HFF-Myc (cell line): Measurements from ENCODE around the gene CPNE6.

Experiments used
- DNase-seq: peaks from one replicate; pipeline ENCODE4 v3.0.0-alpha.2; 2011; ENCODE audit warnings: low read depth; ENCODE audit errors: extremely low read depth
- H3K4me3 ChIP-seq: replicated peaks from 2 replicates; pipeline ENCODE4 v1.5.1; 2011; ENCODE audit warnings: low read depth, mild to moderate bottlenecking, control low read depth, low read length
- TF ChIP-seq, protein P1 (sequence below): IDR thresholded peaks from 2 replicates; pipeline ENCODE4 v1.5.1; 2012; ENCODE audit warnings: mild to moderate bottlenecking, low read depth, low read length, control low read depth; ENCODE audit errors: missing control alignments

Gene CPNE6

DNA sequence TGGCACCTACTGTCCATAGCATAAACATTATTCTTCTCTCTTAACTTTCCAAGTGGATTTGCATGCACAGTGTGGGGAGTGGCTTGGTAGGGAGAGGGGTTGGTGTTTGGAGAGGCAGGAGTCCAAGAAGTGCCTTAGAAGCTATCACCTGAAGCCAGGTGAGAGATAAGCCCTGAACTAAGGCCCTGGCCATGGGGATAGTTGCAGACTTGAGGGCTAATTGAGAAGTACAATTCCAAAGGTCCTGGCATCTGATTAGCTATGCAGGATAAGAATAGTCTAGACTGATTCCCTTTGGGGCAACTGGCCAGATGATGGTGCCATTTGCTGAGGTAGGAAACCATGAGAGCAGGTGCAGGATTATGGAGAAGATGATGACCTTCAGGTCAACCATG lies 20.7 kb downstream of the CPNE6 start:
- no peak for DNase-seq
- TF ChIP-seq, protein P1, sequence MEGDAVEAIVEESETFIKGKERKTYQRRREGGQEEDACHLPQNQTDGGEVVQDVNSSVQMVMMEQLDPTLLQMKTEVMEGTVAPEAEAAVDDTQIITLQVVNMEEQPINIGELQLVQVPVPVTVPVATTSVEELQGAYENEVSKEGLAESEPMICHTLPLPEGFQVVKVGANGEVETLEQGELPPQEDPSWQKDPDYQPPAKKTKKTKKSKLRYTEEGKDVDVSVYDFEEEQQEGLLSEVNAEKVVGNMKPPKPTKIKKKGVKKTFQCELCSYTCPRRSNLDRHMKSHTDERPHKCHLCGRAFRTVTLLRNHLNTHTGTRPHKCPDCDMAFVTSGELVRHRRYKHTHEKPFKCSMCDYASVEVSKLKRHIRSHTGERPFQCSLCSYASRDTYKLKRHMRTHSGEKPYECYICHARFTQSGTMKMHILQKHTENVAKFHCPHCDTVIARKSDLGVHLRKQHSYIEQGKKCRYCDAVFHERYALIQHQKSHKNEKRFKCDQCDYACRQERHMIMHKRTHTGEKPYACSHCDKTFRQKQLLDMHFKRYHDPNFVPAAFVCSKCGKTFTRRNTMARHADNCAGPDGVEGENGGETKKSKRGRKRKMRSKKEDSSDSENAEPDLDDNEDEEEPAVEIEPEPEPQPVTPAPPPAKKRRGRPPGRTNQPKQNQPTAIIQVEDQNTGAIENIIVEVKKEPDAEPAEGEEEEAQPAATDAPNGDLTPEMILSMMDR = no peak
- no peak overlapping the region for H3K4me3 ChIP-seq

DNA sequence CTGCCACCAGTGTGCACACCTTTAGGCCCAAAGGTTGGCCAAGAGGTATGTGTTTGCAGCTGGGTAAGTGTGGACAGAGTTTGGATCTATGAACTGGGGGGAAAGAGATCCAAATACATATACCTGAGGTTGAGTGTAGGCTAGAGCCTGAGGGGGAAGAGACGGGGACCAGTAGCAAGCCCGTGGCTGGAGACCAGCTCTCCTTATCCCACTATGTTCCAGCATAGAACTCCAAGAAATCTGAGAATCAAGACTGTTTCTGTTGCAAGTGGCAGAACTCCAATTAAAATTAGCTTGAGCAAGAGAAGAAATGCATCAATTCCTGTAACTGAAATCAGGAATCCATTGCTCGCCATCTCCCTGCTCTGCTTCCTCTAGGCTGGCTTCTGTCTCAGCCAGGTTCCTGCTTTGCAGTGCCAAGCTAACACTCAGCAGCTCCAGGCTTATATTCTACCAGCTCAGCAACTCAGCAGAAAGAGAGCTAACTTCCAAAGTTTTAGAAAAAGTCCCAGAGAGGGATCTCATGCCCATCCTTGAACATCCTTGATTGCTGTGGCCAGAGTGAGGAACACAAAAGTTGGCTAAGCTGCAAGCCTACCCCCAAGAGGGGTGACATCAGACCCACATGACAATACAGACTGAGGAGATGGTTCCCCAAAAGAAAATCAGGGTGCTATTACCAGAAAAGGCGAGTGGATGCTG lies 21.3 kb downstream of the CPNE6 start:
- no peak for DNase-seq
- H3K4me3 ChIP-seq = no peak overlapping the region
- TF ChIP-seq, protein P1 = no peak

DNA sequence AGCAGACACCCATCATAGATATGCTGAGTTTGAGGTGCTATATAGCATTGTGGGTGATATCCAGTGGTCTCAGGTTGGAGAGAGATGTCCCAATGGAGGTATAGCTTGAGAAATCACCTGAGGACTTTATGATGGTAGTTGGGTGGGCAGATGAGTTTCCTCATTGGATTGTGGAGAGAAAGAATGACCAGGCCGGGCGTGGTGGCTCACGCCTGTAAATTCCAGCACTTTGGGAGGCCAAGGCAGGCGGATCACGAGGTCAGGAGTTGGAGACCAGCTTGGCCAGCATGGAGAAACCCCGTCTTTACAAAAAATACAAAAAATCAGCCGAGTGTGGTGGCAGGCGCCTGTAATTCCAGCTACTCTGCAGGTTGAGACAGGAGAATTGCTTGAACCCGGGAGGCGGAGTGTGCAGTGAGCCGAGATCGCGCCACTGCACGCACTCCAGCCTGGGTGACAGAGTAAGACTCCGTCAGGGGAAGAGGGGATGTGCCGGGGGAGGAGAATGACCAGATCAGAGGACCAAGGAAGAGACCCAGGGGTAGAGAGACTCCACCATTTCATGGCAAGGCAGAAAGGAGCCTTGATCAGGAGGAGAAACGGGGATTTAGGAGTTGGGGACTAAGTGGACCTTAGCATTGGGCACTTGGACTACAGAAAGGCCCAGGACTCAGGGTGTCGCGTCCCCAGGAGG lies 22.0 kb downstream of the CPNE6 start:
- no peak for DNase-seq
- TF ChIP-seq, protein P1 = no peak
- H3K4me3 ChIP-seq = no peak overlapping the region; the same call in 1 of the 2 replicates

DNA sequence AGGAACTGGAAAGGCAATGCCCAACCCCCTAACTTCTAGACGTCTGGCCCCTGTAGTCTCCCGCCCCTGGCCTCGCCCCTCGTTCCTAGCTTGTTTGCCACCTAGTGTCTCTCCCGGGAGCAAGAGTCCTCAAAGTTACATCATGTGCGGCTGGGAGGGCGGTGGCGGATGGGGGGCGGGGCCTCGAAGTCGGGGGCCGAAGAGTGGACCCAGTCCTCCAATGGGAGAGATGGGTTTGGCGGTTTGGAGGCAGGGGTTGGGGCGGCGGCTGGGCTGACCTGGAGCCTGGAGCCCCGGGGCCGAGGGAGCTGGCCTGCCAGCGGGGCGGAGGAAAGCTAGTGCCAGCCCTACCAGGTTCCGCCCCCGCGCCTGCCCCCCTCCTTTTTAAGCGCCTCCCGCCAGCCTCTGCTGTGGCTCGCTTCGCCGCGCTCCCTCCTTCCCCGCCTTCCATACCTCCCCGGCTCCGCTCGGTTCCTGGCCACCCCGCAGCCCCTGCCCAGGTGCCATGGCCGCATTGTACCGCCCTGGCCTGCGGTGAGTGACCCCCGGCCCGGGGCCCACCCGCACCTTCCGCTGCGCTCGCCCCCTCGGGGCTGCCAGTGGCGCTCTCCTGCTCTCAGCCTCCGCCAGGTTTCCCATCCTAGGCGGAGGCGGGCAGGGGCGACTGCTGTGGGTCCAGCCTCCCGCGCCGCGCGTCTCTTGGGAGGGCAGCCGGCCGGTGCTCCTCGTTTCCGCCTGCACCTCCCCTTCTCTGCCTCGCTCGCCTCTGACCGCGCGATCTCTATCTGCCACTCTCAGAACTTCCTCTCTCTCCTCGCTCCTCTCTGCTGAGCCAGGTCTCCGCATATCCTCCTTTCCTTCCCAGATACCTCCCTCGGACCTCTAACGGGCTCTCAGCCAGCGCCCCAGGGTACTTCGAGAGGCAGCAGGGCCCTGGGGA lies 22.8 kb downstream of the CPNE6 start, which contains the start of gene PCK2:
TSS of gene PCK2 (plus strand) at position 411 of the 940 bp plus-strand sequence. CDS start at position 506, 95 bp downstream.
- peak; percentile 56 for DNase-seq
- TF ChIP-seq, protein P1 = no peak
- H3K4me3 ChIP-seq = peak within 1 kb of the TSS; percentile 89

GRCh38 chr14:24094841-24095270 lies 23.5 kb downstream of the CPNE6 start:
- TF ChIP-seq, protein P1 = no peak
- DNase-seq = no peak
- peak overlapping the region; percentile 89 for H3K4me3 ChIP-seq

DNA sequence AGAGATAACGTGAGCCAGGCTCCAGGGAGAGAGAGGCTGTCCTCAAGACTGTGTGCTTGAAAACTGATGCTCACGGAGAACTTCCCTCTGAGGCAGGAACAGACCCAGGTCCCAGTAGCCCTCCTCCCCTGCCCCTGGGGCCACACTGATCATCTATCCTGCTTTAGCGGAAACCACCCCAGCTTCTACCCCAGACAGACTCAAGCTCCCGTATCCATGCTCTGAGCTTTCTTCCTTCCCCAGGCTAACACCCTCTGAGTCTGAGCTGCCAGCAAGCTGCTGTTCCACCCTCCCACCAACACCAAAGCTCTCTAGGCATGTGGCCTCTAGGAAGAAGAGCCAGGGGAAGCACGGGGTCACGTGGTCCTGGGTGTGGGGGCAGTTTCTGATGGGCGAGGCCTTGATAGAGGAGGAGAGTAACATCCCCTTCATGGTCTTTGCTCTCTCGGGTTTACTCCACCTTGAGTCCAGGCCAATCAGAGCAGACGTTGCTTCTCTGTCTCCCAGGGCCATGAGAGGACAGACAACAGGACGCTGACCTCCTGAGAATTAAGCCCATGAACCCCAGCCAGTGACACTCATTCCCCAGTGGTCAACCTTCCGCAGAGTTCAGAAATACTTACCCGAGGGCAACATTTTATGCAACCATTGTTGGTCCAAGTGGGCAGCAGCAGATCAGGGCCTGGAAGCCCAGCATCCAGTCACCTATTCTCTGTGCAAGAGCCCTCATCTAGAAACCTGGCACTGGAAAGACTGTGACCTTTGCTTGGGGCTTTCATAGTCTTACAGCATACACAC lies 24.1 kb downstream of the CPNE6 start:
- TF ChIP-seq, protein P1 = no peak
- peak overlapping the region; percentile 89 for H3K4me3 ChIP-seq
- DNase-seq = peak; percentile 38
